Astrocyte of the spinal cord (primary cell): ENCODE data around the gene ABHD12.

Experiments
- DNase-seq: peaks from one replicate; pipeline ENCODE4 v3.0.0; 2011; ENCODE audit warnings: low read depth, low spot score
- H3K4me3 ChIP-seq: 2 replicates; pipeline ENCODE4 v1.5.1; 2011; ENCODE audit warnings: low read depth, mild to moderate bottlenecking, low read length, moderate library complexity
- CTCF ChIP-seq: IDR thresholded peaks from 2 replicates; pipeline ENCODE4 v1.5.1; 2012; ENCODE audit warnings: low read depth, mild to moderate bottlenecking, low read length, inconsistent platforms
- in situ Hi-C: cut with HindIII; loops from 2 replicates; pipeline ENCODE4 v1.10.0; 2017; ENCODE audit warnings: low sequenced_read_pairs

Gene ABHD12

DNA sequence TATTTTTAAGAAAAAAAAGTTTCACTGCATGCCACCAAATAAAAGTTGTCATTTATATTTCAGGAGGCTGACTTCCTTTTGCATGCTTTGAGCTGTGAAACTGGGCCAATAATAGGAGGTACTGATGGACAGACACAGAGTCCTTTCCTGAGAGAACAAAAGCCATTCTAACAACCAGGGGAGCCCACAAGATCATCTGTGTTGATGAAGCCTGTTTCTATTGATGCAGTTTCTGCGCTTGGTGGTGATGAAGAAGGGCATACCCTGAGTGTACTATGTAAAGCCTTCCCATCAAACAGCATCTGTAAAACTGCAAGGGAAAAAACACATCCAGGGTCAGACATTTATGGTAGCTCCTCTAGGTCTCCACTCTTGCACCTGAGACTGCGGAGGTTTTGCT lies 34.8 kb downstream of the ABHD12 start:
- in situ Hi-C loops, result no loop called here
- TF ChIP-seq CTCF, result no peak
- no peak for DNase-seq
- H3K4me3 ChIP-seq, result no peak overlapping the region

DNA sequence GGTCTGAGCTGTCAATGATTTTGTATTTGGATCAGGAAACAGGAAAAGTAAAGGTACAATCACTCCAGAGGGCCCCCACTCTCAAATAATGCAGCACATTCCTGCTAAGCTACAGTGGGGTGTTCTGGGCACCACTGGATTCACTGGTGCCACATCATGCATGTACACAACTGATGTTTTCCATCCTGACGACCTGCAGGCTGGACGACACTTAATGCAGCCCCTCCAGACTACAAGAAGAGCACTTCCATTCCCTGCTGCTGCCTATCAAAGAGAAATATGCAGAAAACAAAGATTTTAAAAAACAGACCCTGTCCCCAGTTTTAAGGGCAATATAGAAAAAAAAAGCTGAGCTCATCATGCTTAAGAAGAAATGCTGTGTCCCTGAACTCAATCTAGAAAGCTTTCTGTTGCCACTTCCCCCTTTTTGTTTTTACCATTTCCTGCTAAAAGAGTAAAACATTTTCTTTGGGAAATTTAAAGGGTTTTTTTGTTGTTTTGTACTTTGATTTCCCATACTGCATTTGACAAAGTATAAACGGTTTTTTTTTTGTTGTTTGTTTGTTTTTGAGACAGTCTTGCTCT lies 35.5 kb downstream of the ABHD12 start:
- TF ChIP-seq CTCF, result no peak
- in situ Hi-C loops, result no loop called here
- DNase-seq, result no peak
- no peak overlapping the region for H3K4me3 ChIP-seq

GRCh38 chr20:25353747-25354705 lies 36.6 kb downstream of the ABHD12 start:
- H3K4me3 ChIP-seq, result no peak overlapping the region
- in situ Hi-C loops, result no loop called here

DNA sequence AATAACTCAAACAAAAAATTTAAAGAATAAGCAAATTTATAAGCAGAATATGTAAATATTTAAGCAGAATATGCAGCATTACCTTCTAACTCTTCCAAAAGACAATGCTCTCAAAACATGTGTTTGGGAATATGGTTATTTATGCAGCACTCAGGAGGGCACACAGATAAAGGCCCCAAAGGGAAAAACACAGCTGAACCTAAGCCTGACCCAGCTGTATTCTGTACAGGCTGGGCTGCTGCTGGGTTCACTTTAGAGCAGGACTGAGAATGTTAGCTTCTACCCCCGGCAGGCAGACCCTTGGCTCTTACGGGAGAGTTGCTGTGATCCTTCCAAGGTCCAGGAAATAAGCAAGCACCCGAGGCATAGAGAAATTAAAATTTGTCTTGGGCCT lies 37.3 kb downstream of the ABHD12 start:
- no peak overlapping the region for H3K4me3 ChIP-seq
- in situ Hi-C loops, result no loop called here
- TF ChIP-seq CTCF, result no peak
- DNase-seq, result no peak

More at GRCh38 chr20:25353747-25354705, 36.6 kb downstream of the ABHD12 start:
- no peak for TF ChIP-seq CTCF
- DNase-seq, result no peak

DNA sequence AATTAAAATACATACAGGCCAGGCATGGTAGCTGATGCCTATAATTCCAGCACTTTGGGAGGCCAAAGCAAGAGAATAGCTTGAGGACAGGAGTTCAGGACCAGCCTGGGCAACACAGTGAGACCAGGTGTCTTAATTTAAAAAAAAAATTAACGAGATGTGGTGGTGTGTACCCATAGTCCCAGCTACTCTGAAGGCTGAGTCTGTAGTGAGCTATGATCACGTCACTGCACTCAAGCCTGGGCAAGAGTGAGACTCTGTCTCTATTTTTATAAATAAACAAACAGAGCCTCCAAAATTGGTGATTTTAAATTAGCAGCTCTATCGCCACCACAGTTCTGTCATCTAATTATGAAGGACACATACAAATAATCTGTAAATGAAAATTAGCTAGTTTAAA lies 37.9 kb downstream of the ABHD12 start:
- H3K4me3 ChIP-seq, result no peak overlapping the region
- no peak for TF ChIP-seq CTCF
- in situ Hi-C loops, result no loop called here
- no peak for DNase-seq

DNA sequence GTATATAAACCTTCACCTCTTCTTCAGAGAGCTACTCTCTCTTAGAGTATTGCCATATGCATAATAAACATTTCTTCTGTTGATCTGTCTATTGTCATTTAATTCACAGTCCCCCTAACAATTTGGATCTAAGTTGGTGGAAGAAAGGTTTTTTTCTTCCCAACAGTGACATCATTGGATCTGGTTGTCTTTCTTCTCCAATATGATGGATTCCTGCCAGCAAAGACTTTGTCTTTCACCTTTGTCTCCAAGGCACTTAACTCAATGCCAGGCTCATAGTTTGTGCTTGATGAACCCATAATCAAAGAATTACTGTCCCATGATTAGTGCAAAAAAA lies 39.6 kb downstream of the ABHD12 start:
- no peak for DNase-seq
- in situ Hi-C loops, result no loop called here

More for the DNA sequence above, 39.6 kb downstream of the ABHD12 start:
- H3K4me3 ChIP-seq, result no peak overlapping the region
- no peak for TF ChIP-seq CTCF
